Measurements from ENCODE around the gene NOPCHAP1.
"Not testable (repeated sequence)": the region's sequence is repeated elsewhere in the genome, so short reads cannot be mapped to it uniquely, and the experiment has no call there.

Gene NOPCHAP1, protein sequence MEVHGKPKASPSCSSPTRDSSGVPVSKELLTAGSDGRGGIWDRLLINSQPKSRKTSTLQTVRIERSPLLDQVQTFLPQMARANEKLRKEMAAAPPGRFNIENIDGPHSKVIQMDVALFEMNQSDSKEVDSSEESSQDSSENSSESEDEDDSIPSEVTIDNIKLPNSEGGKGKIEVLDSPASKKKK

DNA sequence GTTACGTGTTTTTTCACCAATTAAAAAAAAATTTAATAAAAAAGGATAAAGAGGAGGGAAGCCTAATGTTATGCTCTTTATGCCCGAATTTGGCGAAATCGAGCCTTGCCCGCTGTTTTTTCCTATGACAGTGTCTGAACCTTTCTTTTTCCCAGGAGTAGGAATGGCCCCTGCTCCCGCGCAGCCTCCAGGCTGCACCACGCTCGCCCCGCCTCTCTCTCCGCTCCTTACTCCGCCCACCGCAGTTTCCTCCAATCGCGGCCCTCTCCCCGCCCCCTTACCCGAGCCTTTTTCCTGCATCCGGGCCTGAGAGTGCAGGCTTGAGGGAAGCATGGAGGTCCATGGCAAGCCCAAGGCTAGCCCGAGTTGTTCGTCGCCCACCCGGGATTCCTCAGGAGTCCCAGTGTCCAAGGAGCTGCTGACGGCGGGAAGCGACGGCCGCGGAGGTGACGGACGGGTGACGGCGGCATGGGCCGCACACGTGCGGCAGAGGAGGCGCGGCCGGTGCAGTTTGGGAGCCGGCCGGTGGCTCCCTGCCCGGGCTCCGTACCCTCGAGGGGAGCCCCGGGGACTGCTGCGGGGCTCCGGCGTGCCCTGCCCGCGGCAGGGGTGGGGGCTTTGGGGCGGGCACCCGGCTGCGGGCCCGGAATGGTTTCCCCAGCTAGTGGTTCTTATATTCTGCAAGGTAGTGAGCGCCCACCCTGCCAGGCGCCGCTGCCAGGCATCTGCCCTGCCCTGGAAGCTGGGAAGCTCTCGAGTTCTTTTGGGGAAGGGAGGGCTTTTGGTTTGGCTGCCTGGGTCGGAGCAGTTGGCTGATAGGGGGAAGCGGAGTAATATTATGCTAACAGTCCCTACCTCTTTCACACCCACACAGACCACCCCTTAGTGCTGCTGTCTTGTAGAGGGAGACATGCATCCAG lies at the start of gene NOPCHAP1:
Gene NOPCHAP1, plus strand, starts transcription at position 295 of the 920 bp plus-strand sequence. Its CDS starts 37 bp downstream, at position 332.
- DNase-seq = peak; percentile 84

DNA sequence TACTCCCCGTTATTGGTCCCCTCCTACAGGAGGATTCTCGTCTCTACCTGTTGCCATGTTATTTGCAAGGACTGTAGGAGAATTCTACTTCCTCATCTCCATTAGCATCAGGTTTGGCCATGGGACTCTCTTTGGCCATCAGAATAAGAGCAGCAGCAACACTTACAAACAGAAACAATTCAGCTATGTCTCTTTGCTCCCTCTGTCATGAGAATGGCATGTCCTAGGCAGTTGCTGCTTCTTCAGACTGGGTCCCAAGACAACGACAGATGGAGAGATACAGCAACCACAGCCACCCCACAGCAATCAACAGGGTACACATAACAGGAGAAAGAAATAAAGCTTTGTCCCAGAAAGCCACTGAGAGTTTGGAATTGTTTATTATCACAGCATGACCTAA lies 47.7 kb upstream of the NOPCHAP1 start:
- DNase-seq = no peak

DNA sequence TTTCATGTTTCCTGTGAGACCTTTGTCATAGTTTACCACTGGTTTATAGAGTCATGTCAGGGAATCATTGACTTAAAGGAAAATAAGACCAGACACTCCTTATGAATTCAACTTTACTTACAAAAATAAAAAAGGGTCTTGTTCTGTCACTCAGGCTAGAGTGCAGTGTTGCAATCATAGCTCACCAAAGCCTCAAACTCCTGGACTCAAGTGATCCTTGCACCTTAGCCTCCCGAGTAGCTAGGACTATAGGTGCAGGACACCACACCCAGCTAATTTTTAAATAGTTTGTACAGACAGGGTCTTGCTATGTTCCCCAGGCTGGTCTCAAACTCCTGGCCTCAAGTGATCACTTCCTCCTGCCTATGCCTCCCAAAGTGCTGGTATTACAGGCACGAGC lies 47.0 kb upstream of the NOPCHAP1 start:
- DNase-seq = no peak

DNA sequence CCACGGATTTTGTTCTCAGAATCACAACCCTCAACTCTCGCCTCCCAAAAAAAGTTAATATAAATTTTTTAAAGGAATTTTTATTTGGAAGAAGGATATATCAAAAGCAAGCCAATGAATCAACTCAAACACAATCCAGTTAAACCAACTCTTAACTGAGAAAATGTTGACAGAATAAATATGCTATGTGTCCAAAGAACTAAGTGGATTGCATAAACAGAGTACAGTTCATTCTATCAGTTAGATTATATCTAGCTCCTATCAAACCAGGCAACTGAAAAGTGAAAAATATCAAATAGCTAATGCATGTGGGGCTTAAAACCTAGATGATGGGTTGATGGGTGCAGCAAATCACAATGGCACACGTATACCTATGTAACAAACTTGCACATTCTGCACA lies 44.7 kb upstream of the NOPCHAP1 start:
- no peak for DNase-seq

DNA sequence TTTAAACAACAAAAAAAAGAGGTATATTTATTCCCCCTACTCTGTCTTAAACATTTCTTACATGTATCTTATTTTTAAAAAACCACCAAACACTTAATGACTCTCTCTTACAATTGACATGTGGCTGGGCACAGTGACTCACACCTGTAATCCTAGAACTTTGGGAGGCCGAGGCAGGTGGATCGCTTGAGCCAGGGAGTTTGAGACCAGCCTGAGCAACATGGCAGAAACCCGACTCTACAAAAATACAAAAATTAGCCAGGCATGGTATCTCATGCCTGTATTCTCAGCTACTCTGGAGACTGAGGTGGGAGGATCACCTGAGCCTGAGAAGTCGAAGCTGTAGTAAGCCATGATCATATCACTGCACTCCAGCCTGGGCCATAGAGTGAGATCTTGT lies 44.0 kb upstream of the NOPCHAP1 start:
- DNase-seq = no peak

DNA sequence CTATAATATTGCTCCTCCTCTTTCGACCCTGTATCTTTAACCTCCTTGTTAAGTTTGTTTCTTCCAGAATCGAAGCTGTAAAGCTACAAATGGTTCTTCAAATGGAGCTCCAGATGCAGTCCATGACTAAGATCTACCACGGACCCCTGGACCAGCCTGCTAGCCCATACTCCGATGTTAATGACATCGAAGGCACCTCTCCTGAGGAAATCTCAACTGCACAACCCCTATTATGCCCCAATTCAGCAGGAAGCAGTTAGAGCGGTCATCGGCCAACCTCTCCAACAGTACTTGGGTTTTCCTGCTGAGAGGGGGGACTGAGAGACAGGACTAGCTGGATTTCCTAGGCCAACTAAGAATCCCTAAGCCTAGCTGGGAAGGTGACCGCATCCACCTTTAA lies 42.7 kb upstream of the NOPCHAP1 start:
- DNase-seq = not testable (repeated sequence)

DNA sequence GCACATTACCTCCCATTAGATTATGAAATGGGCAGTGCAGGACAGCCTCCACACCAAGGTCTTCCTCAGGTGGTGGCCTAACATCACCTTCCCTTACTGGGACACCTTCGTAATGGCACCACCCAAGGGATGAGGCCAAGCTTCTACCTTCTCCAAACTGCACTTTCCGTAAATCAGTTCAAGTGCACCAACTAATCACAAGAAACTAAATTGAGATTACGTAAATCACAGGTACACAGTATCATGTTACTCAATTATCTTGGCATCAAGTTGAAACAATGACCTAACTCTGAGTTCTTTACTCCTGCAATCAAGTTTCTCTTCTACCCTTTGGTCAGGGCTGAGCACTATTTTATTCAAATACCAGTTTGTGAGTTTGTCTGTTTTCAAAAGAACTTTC lies 41.9 kb upstream of the NOPCHAP1 start:
- DNase-seq = no peak

DNA sequence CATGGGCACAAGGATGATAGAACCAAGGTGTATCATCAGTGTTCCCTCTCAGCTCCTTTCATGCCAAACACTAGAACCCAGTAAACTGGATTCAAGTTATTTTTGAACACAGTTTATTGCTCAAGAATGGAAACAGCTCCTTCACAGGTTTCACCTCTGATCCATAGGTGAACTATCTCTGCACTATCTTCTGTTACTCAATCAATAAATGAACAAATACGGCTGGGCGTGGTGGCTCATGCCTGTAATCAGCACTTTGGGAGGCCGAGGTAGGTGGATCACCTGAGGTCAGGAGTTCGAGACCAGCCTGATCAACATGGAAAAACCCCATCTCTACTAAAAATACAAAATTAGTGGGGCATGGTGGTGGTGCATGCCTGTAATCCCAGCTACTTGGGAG lies 37.4 kb upstream of the NOPCHAP1 start:
- DNase-seq = not testable (repeated sequence)

DNA sequence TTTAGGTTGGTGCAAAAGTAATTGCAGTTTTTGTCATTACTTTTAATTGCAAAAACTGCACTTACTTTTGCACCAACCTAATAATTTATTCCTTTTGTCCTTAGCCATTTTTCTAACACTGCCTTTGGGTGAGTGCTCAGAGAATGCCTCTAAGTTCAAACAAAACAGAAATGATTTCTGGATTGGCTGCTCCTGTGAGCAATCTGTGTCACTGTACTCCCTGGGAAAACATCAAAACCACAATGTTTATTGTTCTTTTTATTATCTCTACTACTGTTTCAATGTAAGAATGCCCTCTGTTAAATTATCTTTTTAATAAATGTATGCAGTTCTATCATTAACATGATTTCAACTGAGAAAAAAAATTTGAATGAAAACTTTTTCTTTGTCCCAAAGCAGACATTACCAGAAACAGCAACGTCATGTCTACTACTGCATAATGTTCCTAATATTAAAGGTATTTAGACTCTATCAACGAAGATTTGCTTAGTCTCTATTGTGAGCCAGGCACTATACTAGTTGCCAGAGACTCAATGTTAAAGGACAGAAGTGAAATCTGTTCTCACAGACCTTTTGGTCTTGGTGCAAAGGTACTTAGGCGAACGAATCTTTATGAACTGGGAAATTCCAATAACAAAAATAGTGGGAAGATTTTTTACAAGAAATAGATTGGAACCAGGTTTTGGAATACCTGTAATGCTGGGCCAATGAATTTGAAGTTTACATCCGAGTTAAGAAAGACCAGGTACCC lies 34.2 kb upstream of the NOPCHAP1 start:
- no peak for DNase-seq

DNA sequence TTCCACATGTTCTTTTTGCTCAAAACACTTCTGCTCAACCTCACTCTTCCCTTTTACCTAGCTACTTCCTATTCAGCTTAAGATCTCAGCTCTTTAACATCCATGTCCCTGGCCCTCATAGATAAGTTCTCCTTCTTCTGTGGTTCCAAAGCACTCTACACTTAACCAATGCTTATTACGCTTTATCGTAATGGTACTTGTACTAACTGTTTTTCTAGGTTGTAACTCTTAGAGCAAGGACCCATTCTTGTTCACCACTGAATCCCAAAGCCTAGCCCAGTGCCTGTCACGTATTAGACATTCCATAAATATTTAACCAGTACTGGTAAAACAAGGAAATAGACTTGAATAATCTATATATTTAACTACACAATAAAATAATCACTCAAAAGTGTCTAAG lies 33.3 kb upstream of the NOPCHAP1 start:
- DNase-seq = no peak

DNA sequence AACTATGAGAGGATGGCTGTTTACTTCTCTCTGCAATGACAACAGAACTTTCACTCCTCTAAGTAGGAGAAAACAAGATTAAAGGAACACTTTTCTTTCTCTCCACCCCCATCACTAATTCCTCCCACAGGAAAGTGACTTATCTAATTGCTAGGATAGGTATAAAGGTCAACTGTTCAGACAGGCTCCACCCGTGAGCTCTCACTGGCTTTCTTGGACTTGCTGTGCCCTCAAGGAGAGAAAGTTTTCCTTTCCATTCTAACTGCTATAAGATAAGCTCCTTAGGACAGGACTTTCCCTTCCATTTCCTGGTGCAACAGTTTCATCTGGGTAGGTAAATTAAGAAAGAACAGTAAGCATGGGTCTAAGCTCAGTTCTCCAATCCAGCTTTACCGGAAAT lies 32.8 kb upstream of the NOPCHAP1 start:
- no peak for DNase-seq

DNA sequence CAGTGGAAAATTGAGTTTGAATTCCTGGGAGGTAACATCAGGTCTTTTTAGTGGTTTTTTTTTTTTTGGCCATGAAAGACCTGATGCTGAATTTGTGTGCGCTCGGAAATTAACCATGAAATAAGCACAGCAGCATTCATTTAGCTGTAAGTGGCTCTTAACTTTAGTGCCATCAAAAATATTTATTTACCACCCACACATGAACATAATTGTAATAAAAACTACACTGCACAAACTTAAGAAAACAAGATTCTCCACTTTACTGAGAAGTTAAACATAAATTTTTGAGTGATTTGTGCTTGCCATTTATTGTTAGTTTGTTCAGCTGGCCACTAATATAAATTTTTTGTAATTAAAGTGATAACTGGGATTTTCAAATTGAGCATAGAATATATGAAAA lies 30.4 kb upstream of the NOPCHAP1 start:
- DNase-seq = no peak

DNA sequence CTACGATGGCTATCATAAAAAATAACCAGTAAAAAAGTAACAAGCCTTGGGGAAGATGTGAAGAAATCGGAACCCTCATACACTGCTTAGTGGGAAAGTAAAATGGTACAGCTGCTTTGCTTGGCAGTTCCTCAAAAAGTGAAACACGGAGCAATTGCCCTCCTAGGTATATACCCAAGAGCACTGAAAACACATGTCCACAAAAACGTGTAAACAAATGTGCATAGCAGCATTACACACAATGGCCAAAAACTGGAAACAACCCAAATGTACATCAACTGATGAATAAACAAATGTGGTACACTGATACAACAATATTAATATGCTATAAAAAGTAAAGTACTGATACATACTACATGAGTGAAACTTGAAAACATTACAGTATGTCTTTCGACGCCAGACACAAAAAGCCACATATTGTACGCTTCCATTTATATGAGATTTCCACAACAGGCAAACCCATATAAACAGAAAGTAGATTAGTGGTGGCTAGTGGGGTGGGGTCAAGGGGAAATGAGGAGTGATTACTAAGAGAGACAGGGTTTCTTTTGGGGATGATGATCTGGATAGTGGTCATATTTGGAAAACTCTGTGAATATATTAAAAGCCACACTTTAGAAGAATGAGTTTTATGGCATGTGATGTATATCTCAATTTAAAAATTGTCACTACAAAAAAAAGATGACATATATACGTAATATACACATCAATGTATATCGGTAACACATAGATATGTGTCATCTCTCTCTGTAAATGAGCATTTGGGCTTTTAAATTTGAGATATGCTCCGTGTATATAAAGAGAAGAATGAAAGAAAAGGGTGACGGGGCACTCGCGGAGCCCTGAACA lies 29.0 kb upstream of the NOPCHAP1 start:
- no peak for DNase-seq

DNA sequence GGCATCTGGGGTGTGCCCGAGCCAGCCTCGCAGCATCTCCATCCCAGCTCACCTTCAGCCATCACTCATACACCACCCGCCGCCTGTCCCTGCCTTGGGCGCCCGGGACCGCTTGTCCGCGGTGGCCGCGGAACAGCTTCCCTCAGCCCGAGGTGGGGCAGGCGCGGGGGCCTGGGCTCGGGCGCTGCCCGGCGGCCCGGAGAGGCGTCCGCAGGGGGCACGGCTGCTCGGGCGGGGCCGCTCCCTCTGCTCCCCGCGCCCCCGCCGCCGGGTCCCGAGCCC lies 28.5 kb upstream of the NOPCHAP1 start:
- DNase-seq = peak; percentile 26

DNA sequence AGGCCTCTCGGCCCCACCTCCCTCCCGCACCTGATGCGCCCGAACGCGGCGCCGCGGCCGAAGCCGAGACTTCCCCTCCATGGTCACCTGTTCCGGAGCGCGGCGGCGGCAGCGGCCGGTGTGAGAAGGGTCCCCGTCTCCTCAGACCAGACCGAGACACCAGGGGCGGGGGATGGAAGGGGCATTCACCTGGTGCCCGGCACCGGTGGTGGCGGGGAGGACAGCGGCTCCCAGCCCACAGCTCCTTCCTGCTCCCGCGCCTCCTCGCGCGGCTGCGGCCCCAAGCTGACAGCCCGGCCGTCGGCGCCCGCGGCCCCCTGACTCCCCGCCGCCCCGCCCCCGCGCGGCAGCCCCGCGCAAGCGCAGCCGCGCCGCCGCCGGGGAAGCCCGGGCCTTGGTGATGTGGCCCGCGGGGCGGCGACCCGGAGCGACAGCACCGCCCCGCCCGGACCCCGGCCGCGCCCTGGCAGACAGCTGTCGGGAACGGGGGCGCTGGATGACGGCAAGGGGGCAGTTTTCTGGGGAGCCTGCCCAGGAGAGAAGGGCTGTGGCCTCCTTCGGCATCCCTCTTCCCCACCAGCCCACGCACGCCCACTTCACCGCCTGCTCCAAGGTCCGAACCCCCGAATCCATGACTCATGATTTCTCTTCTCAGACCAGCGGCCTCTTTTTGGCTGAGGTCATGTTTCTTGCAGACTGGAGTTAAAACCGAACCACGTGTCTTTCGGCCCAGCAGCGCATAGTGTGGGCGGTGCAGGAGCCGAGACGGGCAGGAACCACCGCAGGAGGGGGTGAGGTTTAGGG lies 27.9 kb upstream of the NOPCHAP1 start, which contains the start of gene SLC41A2:
Gene SLC41A2, minus strand, starts transcription at position 290 of the 804 bp plus-strand sequence. CDS start 29,763 bp downstream, outside the sequence.
- peak; percentile 83 for DNase-seq

DNA sequence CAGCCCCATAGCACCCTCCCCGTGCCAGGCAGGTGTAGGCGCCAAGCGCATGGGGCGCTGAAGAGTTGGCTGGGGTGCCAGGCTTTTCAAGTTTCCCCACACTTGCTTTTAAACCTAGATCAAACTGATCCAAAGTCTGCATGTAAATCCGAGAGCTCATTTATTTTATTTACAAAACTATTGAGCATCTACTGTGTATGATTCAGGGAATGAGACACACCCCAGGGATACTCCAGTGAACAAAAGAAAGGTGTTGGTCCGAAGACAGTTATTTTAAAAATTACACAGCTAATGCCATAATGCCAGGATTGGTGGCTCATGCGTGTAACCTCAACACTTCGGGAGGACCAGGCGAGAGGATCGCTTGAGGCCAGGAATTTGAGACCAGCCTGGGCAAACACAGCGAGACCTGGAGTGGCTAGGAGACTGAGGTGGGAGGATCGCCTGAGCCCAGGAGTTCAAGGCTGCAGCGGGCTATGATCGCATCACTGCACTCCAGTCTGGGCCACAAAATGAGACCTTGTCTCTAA lies 27.2 kb upstream of the NOPCHAP1 start:
- no peak for DNase-seq

DNA sequence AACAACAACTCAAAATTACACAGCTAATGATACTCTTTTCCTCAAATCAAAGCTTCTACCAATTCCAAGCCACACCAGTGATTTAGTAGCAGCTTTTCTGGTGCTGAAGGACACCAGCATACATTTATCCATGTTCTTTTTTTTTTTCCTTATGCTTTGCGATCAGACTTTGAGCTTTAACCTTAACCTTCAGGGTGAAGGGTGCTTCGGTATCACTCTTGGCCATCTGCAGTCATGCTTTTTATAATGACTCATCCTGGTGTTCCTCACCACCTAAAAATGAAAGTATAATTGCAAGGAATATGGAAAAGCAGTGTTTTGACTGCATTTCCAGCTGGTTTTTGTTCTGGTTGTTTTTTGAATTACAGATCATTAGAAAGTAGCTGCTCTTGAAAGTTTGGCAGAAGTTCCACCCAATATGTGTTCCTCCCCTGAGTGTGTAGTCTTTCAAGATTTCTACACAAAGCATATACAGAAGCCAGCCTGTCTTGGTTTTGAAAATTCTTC lies 26.7 kb upstream of the NOPCHAP1 start:
- no peak for DNase-seq

DNA sequence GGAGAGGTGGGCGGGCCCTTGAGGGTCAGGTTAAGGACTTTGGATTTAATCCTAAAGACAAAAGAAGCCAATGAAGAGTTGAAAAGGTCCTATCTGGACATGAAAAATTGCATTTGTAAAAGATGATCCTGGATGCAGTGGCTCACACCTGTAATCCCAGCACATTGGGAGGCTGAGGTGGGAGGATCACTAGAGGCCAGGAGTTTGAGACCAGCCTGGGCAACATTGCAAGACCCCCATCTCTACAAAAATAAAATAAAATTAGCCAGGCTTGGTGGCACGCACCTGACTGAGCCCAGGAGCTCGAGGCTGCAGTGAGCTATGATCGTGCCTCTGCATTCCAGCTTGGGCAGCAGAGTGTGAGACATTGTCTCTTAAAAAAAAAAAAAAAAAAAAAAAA lies 25.7 kb upstream of the NOPCHAP1 start:
- no peak for DNase-seq

DNA sequence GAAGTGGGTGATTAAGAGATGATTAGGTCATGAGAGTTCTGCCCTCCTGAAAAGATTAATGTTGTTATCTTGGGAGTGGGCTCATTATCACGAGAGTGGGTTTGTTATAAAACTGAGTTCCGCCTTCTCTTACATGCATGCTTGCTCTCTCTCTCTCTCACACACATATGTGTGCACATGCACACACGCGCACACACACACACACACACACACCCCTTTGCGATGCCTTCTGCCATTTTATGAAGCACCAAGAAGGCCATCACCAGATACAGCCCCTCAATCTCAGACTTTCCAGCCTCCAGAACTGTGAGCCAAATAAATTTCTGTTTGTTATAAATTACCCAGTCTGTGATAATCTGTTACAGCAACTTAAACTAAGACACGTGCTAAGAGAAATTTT lies 22.4 kb upstream of the NOPCHAP1 start:
- DNase-seq = no peak

DNA sequence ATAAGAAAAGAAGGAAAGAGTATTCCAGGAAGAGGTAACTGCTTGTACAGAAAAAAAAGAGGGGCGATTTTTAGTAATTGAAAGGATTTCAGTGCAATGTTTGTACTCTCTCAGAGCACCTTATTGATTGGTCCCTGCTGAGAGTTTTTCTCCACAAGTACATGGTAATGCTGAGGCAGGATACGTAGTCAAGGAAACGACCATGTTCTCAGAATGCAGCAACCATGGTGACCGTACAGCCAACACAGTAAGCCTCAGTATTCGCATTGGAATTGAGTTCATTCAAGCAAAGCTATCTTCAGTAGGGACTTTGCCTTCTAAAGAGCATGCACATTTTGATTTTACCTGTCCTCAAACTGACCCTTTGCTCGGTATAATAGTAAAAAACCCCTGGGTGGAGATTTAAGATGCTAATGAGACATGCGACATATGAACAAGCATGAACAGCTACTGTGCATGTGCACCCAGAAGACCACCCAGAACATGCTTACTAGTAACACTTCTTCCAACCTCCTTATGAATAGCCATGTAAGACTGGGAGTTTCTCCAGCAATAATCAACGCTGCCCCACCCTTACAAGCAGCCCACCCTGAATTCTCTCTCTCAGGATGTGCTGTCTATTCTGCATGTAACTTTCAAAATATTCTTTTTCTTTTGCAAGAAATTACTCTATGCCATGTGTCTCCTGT lies 21.8 kb upstream of the NOPCHAP1 start:
- no peak for DNase-seq

DNA sequence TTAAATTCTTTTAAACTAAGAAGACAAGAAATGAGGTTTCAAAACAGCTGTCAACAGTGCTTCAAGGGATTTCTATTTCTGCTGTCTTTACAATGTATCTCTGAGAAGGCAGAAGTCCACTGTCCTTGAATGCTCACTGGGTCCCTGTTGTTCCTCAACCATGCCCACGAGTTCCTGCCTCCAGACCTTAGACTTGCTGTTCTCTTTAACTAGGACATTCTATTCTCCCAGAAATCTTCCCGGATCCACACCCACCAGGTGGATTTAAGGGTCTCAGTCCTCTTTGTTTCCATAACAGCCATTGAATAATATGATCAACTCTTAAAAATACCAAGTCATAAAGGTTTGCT lies 21.3 kb upstream of the NOPCHAP1 start:
- no peak for DNase-seq

All from CD4-positive, alpha-beta T cell treated with Interleukin-21 for 1 hour (primary cell).